ENCODE data around the gene ATP8B3. TPM values are rescaled to one million over a fixed set of nuclear protein-coding genes. Genes with fewer than 3 reads are reported as not detected.

ATP8B3 gene
- total RNA-seq, 1 donor from 2014 or later, result 1.5 TPM

GRCh38 chr19:1766800-1767352, 45.2 kb downstream of the ATP8B3 start:
- H3K9me3 Mint-ChIP-seq, result peaks cover 14% of the 10 kb centered on the region
- peaks cover 79% of the 10 kb centered on the region for H3K27me3 Mint-ChIP-seq
- H3K27ac Mint-ChIP-seq, result no peak overlapping the region

GRCh38 chr19:1765904-1766799, 45.9 kb downstream of the ATP8B3 start:
- no peak for DNase-seq (ENCODE audit: extremely low spot score, unreplicated experiment)
- no peak overlapping the region for H3K27ac Mint-ChIP-seq
- H3K36me3 Mint-ChIP-seq, result no peaks in the 10 kb centered on the region
- H3K4me1 Mint-ChIP-seq (ENCODE audit: unreplicated experiment), result no peaks in the 10 kb centered on the region
- TF ChIP-seq CTCF (conservative IDR thresholded peaks at IDR 0.05), result no peak
- peaks cover 81% of the 10 kb centered on the region for H3K27me3 Mint-ChIP-seq
- no peak overlapping the region for H3K4me3 Mint-ChIP-seq
- peaks cover 10% of the 10 kb centered on the region for H3K9me3 Mint-ChIP-seq

More at GRCh38 chr19:1766800-1767352, 45.2 kb downstream of the ATP8B3 start:
- H3K4me1 Mint-ChIP-seq (ENCODE audit: unreplicated experiment), result no peaks in the 10 kb centered on the region
- no peaks in the 10 kb centered on the region for H3K36me3 Mint-ChIP-seq
- no peak for TF ChIP-seq CTCF (conservative IDR thresholded peaks at IDR 0.05)
- DNase-seq (ENCODE audit: extremely low spot score, unreplicated experiment), result no peak
- H3K4me3 Mint-ChIP-seq, result no peak overlapping the region

GRCh38 chr19:1765232-1765903, 46.7 kb downstream of the ATP8B3 start:
- Mint-ChIP-seq H3K27me3 (peaks cover 81% of the 10 kb centered on the region), H3K27ac (no peak overlapping the region), H3K4me3 (no peak overlapping the region), H3K36me3 (no peaks in the 10 kb centered on the region), H3K4me1 (ENCODE audit: unreplicated experiment) (no peaks in the 10 kb centered on the region), H3K9me3 (peaks cover 2% of the 10 kb centered on the region)
- TF ChIP-seq CTCF (conservative IDR thresholded peaks at IDR 0.05), result no peak
- no peak for DNase-seq (ENCODE audit: extremely low spot score, unreplicated experiment)

- H3K4me1 Mint-ChIP-seq (ENCODE audit: unreplicated experiment), result no peaks in the 10 kb centered on the region
- no peak overlapping the region for H3K4me3 Mint-ChIP-seq
- DNase-seq (ENCODE audit: extremely low spot score, unreplicated experiment), result no peak
- no peaks in the 10 kb centered on the region for H3K9me3 Mint-ChIP-seq
- TF ChIP-seq CTCF (conservative IDR thresholded peaks at IDR 0.05), result no peak
- H3K27ac Mint-ChIP-seq, result no peak overlapping the region
- no peaks in the 10 kb centered on the region for H3K36me3 Mint-ChIP-seq
- peaks cover 81% of the 10 kb centered on the region for H3K27me3 Mint-ChIP-seq
Measured at GRCh38 chr19:1764729-1765128, 47.3 kb downstream of the ATP8B3 start.

GRCh38 chr19:1763648-1764639, 48.1 kb downstream of the ATP8B3 start:
- Mint-ChIP-seq H3K27me3 (peaks cover 83% of the 10 kb centered on the region), H3K36me3 (no peaks in the 10 kb centered on the region), H3K4me3 (no peak overlapping the region), H3K4me1 (ENCODE audit: unreplicated experiment) (no peaks in the 10 kb centered on the region), H3K27ac (no peak overlapping the region), H3K9me3 (no peaks in the 10 kb centered on the region)
- no peak for DNase-seq (ENCODE audit: extremely low spot score, unreplicated experiment)
- TF ChIP-seq CTCF (conservative IDR thresholded peaks at IDR 0.05), result no peak
